Body of pancreas (tissue), 4 donors: Measurements from ENCODE around the gene ADAMTS6.

Experiments used
- CTCF ChIP-seq, 7 experiments: fragments of 450-650 bp in 4 of 7; fragments of 200-600 bp in 3 of 7; sonication (generic) in 3 of 7; IDR thresholded peaks; one replicate each; pipeline ENCODE4 v1.5.1; 2016 to 2019; ENCODE audit warnings: antibody characterized with exemption in 7 of 7
- POLR2A ChIP-seq, 3 donors: fragments of 450-650 bp; IDR thresholded peaks; one replicate each; pipeline ENCODE4 v1.6.1; 2016; ENCODE audit warnings: antibody characterized with exemption in 3 of 3, mild to moderate bottlenecking in 2 of 3

- no peak for TF ChIP-seq CTCF (IDR thresholded peaks at IDR 0.05)
- no peak for TF ChIP-seq POLR2A (IDR thresholded peaks at IDR 0.05)
Measured at GRCh38 chr5:65296067-65296466, 185.7 kb downstream of the ADAMTS6 start.
